ENCODE data around the gene OXTR.

OXTR gene

GRCh38 chr3:8767256-8767666 is 2.2 kb downstream of the OXTR start:
- DNase-seq = no peak

- no peak for DNase-seq
Measured at GRCh38 chr3:8766148-8766547, 3.3 kb downstream of the OXTR start.

- no peak for DNase-seq
Measured at GRCh38 chr3:8765528-8765927, 3.9 kb downstream of the OXTR start.

- DNase-seq = no peak
Measured at GRCh38 chr3:8764528-8764927, 4.9 kb downstream of the OXTR start.

- DNase-seq = no peak
Measured at GRCh38 chr3:8762607-8763377, 6.6 kb downstream of the OXTR start.

- DNase-seq = no peak
Measured at GRCh38 chr3:8761866-8762265, 7.5 kb downstream of the OXTR start.

GRCh38 chr3:8760506-8760905 is 8.9 kb downstream of the OXTR start:
- no peak for DNase-seq

- DNase-seq = no peak
Measured at GRCh38 chr3:8760091-8760490, 9.3 kb downstream of the OXTR start.

- no peak for DNase-seq
Measured at GRCh38 chr3:8759038-8759707, 10.2 kb downstream of the OXTR start.

- DNase-seq = no peak
Measured at GRCh38 chr3:8757551-8758518, 11.6 kb downstream of the OXTR start.

GRCh38 chr3:8756671-8757070 is 12.7 kb downstream of the OXTR start:
- DNase-seq = no peak

- DNase-seq = no peak
Measured at GRCh38 chr3:8755564-8756237, 13.7 kb downstream of the OXTR start.

GRCh38 chr3:8755097-8755496 is 14.3 kb downstream of the OXTR start:
- DNase-seq = no peak

GRCh38 chr3:8752832-8753231 is 16.6 kb downstream of the OXTR start:
- DNase-seq = no peak

GRCh38 chr3:8749316-8749715 is 20.1 kb downstream of the OXTR start:
- DNase-seq = no peak

- no peak for DNase-seq
Measured at GRCh38 chr3:8746780-8747345, 22.6 kb downstream of the OXTR start.

- no peak for DNase-seq
Measured at GRCh38 chr3:8745619-8746370, 23.6 kb downstream of the OXTR start.

- no peak for DNase-seq
Measured at GRCh38 chr3:8743911-8744310, 25.5 kb downstream of the OXTR start.

- DNase-seq = no peak
Measured at GRCh38 chr3:8743021-8743601, 26.3 kb downstream of the OXTR start.

- DNase-seq = no peak
Measured at GRCh38 chr3:8741581-8742261, 27.7 kb downstream of the OXTR start.
